ENCODE measurements around the gene GATA2.

Gene GATA2

DNA sequence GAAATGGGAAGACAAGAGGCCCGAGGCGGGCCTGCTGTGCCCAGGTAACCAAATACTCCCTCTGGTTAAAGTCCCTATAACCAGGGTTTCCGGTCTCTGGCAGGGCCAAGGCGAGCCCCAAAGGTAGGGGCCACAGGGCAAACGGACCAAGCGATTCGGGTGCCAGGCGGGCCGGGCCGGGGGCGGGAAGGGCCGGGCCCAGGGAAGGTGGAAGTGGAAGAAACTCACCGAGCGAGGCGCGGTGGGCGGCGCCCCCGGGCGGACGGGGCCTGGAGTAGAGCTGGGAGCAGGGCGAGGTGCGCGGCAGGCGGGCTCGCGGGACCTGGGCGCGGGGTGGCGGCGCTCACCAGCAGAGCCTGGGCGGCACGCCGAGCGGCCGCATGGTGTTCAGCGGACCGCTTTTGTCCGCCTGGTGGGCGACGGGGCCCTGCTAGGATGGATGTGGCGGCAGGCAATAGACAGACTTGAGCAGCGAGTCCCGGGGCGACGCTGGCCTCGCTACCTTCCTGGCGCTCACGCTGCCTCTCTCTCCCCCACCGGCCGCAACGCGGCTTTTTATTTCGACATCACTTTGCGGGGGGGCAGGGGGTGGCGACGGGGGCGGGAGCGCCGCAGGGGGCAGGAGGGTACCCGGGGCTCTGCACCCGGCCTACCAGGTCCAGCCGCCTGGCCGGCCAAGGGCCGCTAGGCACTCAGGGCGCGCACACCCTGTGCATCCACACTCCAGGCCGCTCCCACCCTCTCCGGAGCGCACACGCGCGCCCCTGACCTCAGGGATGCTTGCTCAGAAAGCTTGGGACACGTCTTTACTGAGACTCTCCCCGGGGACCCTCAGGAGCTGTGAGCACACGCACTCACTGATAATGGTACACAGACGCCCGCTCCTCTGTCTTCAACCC lies at the start of gene GATA2:
GATA2 (minus strand) TSS at position 531 of the 899 bp plus-strand sequence. CDS start 6,170 bp downstream, outside the sequence.
- no peak for DNase-seq

DNA sequence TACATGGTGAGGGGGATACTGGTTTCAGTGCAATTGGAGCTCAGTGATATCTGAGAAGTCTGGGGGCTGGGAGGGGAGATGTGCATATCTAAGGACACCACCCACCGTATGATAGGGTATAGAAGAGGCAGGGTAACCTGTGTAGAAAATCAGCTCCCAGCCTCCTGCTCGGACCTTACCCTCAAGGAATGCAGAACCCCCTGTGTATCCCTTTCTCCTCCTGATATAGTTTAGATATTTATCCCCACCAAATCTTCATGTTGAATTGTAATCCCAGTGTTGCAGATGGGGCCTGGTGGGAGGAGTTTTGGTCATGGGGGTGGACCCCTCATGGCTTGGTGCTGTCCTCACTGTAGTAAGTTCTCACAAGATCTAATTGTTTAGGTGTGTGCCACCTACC lies 48.2 kb upstream of the GATA2 start:
- no peak for DNase-seq

- DNase-seq: no peak
Observed at GRCh38 chr3:128539376-128539775, 46.4 kb upstream of the GATA2 start.

- DNase-seq: no peak
Observed at GRCh38 chr3:128537091-128537703, 44.2 kb upstream of the GATA2 start.

DNA sequence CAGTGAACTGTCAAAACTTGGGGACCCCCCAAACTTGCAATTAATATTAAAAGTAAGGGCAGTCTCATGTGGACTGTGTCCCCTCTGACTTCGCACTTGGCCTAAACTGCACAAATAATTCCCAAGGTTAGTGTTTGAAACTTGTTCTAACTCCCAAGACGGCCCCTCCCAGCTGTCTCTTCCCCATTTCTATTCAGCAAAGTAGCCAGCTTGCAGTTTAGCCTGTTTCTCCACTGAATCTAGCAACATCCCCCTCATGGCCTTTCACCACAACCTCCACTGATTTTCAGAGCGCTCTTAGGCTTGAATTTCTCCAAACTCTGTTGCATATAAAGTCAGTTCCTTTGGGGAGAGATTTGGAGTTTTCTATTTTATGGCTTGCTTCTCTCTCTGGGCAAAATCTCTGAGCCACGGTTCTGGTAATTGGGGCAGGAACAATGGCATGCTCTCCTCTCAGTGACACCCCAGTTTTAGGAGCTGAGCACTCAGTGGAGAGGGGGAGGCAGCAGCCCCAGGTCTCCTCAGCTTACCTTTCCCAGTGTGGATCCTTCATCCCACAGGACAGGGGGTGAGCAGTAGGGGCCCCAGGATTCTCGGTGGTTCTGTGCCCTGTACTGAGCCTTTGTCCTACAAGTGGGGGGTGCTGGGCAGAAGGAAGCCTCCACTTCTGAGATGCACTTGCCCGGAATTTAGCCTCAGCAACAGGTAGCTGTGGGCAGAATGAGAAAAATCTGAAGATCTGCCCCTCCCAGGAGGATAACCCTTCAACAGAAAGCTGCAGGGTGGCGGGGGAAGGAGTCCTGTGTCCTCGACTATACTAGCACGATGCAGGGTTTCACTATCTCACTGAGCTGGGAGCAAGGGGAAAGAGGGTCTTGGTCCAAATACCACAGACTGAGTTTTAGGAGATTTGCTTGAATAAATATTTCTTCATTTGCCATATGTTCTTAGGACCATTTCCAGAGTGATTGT lies 39.3 kb upstream of the GATA2 start:
- no peak for DNase-seq

DNA sequence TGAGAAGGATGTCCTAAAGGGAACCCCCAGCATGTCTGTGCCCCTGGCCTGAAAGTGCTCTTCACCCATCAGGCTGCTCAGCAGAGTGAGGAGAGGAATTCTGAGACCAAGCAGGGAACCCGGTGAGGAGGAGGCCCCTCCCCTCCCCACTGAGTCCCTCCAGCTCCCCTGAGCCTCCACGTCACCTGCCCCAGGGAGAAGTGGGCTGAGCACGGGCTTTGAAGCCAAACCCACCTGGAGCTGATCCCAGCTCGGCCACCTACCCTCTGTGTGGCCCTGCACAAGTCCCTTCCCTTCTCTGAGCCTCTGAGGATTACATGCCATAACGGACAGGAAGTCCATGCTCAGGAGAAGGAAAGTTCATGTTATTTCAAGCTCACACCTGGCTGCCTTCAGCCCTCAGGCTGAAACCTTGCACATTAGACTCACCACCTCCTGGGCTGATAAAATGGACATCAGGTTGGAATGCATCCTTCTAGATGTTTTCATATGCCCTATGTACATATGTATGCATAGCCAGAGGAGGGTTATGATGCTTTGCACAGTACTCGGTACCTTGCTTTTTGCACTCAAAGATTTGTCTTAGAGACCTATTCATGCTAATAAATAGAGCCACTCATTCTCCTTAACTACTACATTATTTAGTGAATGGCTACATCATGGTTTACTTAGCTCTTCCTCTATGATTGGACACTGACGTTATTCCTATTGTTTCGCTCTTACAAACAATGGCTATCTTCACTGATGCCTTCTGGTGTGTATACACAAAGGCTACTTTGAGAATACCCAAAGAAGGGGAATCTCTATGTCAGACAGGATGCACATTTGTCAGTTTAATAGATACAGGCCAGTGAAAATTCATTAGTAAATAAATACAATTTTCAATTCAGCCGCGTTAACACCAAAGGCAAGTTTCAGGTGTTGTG lies 31.6 kb upstream of the GATA2 start:
- DNase-seq: no peak

- no peak for DNase-seq
Observed at GRCh38 chr3:128523591-128523990, 30.6 kb upstream of the GATA2 start.

- no peak for DNase-seq
Observed at GRCh38 chr3:128521715-128522114, 28.7 kb upstream of the GATA2 start.

- no peak for DNase-seq
Observed at GRCh38 chr3:128518587-128519490, 25.8 kb upstream of the GATA2 start.

GRCh38 chr3:128517648-128518047 lies 24.6 kb upstream of the GATA2 start:
- DNase-seq: no peak

GRCh38 chr3:128515967-128516366 lies 23.0 kb upstream of the GATA2 start:
- no peak for DNase-seq

DNA sequence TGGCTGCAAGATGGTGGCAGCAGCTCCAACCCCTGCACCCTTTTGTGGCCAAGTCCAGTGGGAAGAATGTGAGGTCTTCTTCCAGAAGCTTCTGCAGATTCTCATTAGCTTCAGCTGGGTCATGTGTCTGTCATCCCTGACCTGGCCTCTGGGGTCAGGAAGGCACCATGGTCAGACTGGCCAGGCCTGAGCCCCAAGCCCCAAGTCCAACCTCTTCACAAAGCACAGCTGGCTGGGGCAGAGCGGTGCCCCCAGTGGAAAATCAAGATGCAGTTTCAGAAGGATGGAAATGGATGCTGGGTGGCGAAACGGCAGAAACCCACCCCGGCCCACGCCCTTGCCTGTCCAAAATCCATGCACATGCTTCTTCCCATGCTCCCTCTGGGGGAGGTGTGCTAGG lies 15.9 kb upstream of the GATA2 start:
- DNase-seq: no peak

- DNase-seq: no peak
Observed at GRCh38 chr3:128506754-128507153, 13.8 kb upstream of the GATA2 start.

GRCh38 chr3:128505771-128506170 lies 12.8 kb upstream of the GATA2 start:
- DNase-seq: no peak

GRCh38 chr3:128504963-128505730 lies 12.1 kb upstream of the GATA2 start:
- DNase-seq: no peak

DNA sequence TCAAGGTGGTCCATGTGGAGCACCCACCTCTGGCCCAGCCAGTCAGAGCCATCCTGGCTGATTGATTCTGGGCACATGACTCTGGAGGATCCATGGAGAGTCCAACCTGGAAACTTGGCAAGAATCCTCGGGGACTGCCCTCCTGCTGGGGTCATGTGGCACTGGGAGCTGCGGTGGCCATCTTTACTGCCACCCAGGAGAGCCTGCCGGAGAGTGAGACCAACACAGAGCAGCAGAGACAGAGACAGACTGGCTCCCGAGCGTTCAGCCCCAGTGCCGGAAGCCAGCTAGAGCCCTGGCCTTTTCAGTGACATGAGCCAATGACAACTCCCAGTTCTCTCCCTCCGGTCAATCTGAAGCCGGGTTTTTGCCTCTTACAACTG lies 11.5 kb upstream of the GATA2 start:
- no peak for DNase-seq

GRCh38 chr3:128503751-128504532 lies 10.9 kb upstream of the GATA2 start:
- no peak for DNase-seq

- DNase-seq: no peak
Observed at GRCh38 chr3:128503164-128503651, 10.2 kb upstream of the GATA2 start.

GRCh38 chr3:128502712-128503111 lies 9.7 kb upstream of the GATA2 start:
- DNase-seq: no peak
